Neural cell (in vitro differentiated cells): ENCODE data around the gene TMEM238L. TPM values are rescaled to one million over a fixed set of nuclear protein-coding genes. Genes with fewer than 3 reads are reported as not detected.

Experiments used
- H2AFZ ChIP-seq: fragments of 200-600, 300-800 bp; sonication (generic), shearing (Covaris generic); 2 replicates; pipeline ENCODE4 v1.6.0; 2014; ENCODE audit warnings: low read depth, mild to moderate bottlenecking, antibody characterized with exemption, low read length, moderate library complexity
- H3F3A ChIP-seq: fragments of 200-600 bp; shearing (Covaris generic); 2 replicates; pipeline ENCODE4 v1.6.1; 2016; ENCODE audit warnings: mild to moderate bottlenecking, moderate library complexity, mixed read lengths, antibody characterized with exemption, low read length; ENCODE audit not compliant: insufficient read depth, poor library complexity, severe bottlenecking
- H3K27ac ChIP-seq: fragments of 200-600, 300-800 bp; sonication (generic), shearing (Covaris generic); 2 replicates; pipeline ENCODE4 v1.5.1; 2014; ENCODE audit warnings: mild to moderate bottlenecking, low read length, moderate library complexity
- H3K27me3 ChIP-seq: fragments of 300-800, 200-600 bp; sonication (generic), shearing (Covaris generic); 2 replicates; pipeline ENCODE4 v1.6.0; 2014; ENCODE audit warnings: mild to moderate bottlenecking, low read depth, low read length, moderate library complexity; ENCODE audit not compliant: insufficient read depth
- H3K36me3 ChIP-seq: fragments of 300-800, 200-600 bp; sonication (generic), shearing (Covaris generic); 2 replicates; pipeline ENCODE4 v1.5.1; 2014; ENCODE audit warnings: mild to moderate bottlenecking, antibody characterized with exemption, low read length, moderate library complexity; ENCODE audit not compliant: insufficient read depth
- H3K4me2 ChIP-seq: fragments of 300-800, 200-600 bp; sonication (generic), shearing (Covaris generic); 2 replicates; pipeline ENCODE4 v1.6.0; 2014; ENCODE audit warnings: mild to moderate bottlenecking, low read length
- H3K4me3 ChIP-seq: fragments of 300-800, 200-600 bp; sonication (generic), shearing (Covaris generic); 2 replicates; pipeline ENCODE4 v1.5.1; 2014; ENCODE audit warnings: mild to moderate bottlenecking, low read length, moderate library complexity
- H3K79me2 ChIP-seq: fragments of 200-600 bp; shearing (Covaris generic); replicated peaks from 2 replicates; pipeline ENCODE4 v1.6.0; 2014; ENCODE audit warnings: mild to moderate bottlenecking, low read length, moderate library complexity; ENCODE audit not compliant: insufficient read depth
- H3K9ac ChIP-seq: fragments of 300-800, 200-600 bp; sonication (generic), shearing (Covaris generic); 2 replicates; pipeline ENCODE4 v1.6.1; 2016; ENCODE audit warnings: mild to moderate bottlenecking, low read length, mixed read lengths
- H3K9me2 ChIP-seq: fragments of 200-600 bp; shearing (Covaris generic); 2 replicates; pipeline ENCODE4 v1.6.1; 2016; ENCODE audit warnings: mild to moderate bottlenecking, low read length, mixed read lengths; ENCODE audit not compliant: insufficient read depth
- H3K9me3 ChIP-seq: fragments of 200-600, 300-800 bp; sonication (generic), shearing (Covaris generic); 2 replicates; pipeline ENCODE4 v1.6.1; 2016; ENCODE audit warnings: mild to moderate bottlenecking, mixed run types, low read length, moderate library complexity, mixed read lengths
- H4K20me1 ChIP-seq: fragments of 200-600 bp; shearing (Covaris generic); 2 replicates; pipeline ENCODE4 v1.6.1; 2016; ENCODE audit warnings: mild to moderate bottlenecking, mixed run types; ENCODE audit not compliant: insufficient read depth
- EP300 ChIP-seq: fragments of 450-650 bp; conservative IDR thresholded peaks from 2 replicates; pipeline ENCODE4 v1.6.1; 2014; ENCODE audit warnings: antibody characterized with exemption, mild to moderate bottlenecking, moderate library complexity; ENCODE audit not compliant: poor library complexity, severe bottlenecking
- EZH2 ChIP-seq: fragments of 200-600, 300-800 bp; shearing (Covaris generic), sonication (generic); IDR thresholded peaks from 2 replicates; pipeline ENCODE4 v1.6.1; 2014; ENCODE audit warnings: antibody characterized with exemption, low read length, borderline replicate concordance, mild to moderate bottlenecking; ENCODE audit not compliant: insufficient read depth, poor library complexity, severe bottlenecking
- MXI1 ChIP-seq: fragments of 450-650 bp; conservative IDR thresholded peaks from 2 replicates; pipeline ENCODE4 v1.6.1; 2014; ENCODE audit warnings: antibody characterized with exemption, mild to moderate bottlenecking; ENCODE audit not compliant: poor library complexity, severe bottlenecking
- POLR2AphosphoS5 ChIP-seq: IDR thresholded peaks from 2 replicates; pipeline ENCODE4 v1.6.1; 2012
- RAD21 ChIP-seq: fragments of 450-650 bp; conservative IDR thresholded peaks from 2 replicates; pipeline ENCODE4 v1.6.1; 2014; ENCODE audit warnings: antibody characterized with exemption, mild to moderate bottlenecking, moderate library complexity
- SMC3 ChIP-seq: fragments of 450-650 bp; conservative IDR thresholded peaks from 2 replicates; pipeline ENCODE4 v1.6.1; 2014; ENCODE audit warnings: antibody characterized with exemption, mild to moderate bottlenecking, moderate library complexity; ENCODE audit not compliant: poor library complexity
- TAF1 ChIP-seq: IDR thresholded peaks from 2 replicates; pipeline ENCODE4 v1.6.1; 2012; ENCODE audit warnings: low read depth
- polyA plus RNA-seq: library from polyadenylated mRNA; depleted of rRNA; stranded (reverse); fragments of >200 nt; gene quantifications from 2 replicates; pipeline ENCODE4 v1.2.3, GENCODE V29; 2014
- TF ChIP-seq, protein P1 (sequence below): fragments of 450-650 bp; IDR thresholded peaks from 2 replicates; pipeline ENCODE4 v1.5.1; 2014; ENCODE audit warnings: antibody characterized with exemption, mild to moderate bottlenecking, moderate library complexity; ENCODE audit not compliant: poor library complexity, severe bottlenecking
- TF ChIP-seq, protein P2 (sequence below): IDR thresholded peaks from 2 replicates; pipeline ENCODE4 v1.6.1; 2012; ENCODE audit warnings: borderline replicate concordance

Gene TMEM238L
- polyA plus RNA-seq, 1 donor from 2014 or later: not detected

GRCh38 chr17:10754109-10754508 lies 49.8 kb downstream of the TMEM238L start:
- no peaks in the 10 kb centered on the region for H3K9me3 ChIP-seq
- no peaks in the 10 kb centered on the region for H3K27me3 ChIP-seq
- no peak overlapping the region for H2AFZ ChIP-seq
- H3K4me2 ChIP-seq: no peak overlapping the region
- no peak overlapping the region for H3K27ac ChIP-seq
- no peak overlapping the region for H3K9ac ChIP-seq
- no peaks in the 10 kb centered on the region for H4K20me1 ChIP-seq
- no peaks in the 10 kb centered on the region for H3K79me2 ChIP-seq
- TF ChIP-seq RAD21: no peak
- TF ChIP-seq, protein P1, sequence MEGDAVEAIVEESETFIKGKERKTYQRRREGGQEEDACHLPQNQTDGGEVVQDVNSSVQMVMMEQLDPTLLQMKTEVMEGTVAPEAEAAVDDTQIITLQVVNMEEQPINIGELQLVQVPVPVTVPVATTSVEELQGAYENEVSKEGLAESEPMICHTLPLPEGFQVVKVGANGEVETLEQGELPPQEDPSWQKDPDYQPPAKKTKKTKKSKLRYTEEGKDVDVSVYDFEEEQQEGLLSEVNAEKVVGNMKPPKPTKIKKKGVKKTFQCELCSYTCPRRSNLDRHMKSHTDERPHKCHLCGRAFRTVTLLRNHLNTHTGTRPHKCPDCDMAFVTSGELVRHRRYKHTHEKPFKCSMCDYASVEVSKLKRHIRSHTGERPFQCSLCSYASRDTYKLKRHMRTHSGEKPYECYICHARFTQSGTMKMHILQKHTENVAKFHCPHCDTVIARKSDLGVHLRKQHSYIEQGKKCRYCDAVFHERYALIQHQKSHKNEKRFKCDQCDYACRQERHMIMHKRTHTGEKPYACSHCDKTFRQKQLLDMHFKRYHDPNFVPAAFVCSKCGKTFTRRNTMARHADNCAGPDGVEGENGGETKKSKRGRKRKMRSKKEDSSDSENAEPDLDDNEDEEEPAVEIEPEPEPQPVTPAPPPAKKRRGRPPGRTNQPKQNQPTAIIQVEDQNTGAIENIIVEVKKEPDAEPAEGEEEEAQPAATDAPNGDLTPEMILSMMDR: no peak
- TF ChIP-seq POLR2AphosphoS5: no peak
- TF ChIP-seq SMC3: no peak
- TF ChIP-seq TAF1: no peak
- TF ChIP-seq MXI1: no peak
- no peak for TF ChIP-seq EZH2
- TF ChIP-seq, protein P2, sequence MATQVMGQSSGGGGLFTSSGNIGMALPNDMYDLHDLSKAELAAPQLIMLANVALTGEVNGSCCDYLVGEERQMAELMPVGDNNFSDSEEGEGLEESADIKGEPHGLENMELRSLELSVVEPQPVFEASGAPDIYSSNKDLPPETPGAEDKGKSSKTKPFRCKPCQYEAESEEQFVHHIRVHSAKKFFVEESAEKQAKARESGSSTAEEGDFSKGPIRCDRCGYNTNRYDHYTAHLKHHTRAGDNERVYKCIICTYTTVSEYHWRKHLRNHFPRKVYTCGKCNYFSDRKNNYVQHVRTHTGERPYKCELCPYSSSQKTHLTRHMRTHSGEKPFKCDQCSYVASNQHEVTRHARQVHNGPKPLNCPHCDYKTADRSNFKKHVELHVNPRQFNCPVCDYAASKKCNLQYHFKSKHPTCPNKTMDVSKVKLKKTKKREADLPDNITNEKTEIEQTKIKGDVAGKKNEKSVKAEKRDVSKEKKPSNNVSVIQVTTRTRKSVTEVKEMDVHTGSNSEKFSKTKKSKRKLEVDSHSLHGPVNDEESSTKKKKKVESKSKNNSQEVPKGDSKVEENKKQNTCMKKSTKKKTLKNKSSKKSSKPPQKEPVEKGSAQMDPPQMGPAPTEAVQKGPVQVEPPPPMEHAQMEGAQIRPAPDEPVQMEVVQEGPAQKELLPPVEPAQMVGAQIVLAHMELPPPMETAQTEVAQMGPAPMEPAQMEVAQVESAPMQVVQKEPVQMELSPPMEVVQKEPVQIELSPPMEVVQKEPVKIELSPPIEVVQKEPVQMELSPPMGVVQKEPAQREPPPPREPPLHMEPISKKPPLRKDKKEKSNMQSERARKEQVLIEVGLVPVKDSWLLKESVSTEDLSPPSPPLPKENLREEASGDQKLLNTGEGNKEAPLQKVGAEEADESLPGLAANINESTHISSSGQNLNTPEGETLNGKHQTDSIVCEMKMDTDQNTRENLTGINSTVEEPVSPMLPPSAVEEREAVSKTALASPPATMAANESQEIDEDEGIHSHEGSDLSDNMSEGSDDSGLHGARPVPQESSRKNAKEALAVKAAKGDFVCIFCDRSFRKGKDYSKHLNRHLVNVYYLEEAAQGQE: no peak
- no peak for TF ChIP-seq EP300
- no peak overlapping the region for H3K4me3 ChIP-seq
- no peaks in the 10 kb centered on the region for H3K9me2 ChIP-seq
- no peaks in the 10 kb centered on the region for H3K36me3 ChIP-seq
- H3F3A ChIP-seq: peaks cover 4% of the 10 kb centered on the region

- Histone ChIP-seq H2AFZ (no peak overlapping the region), H3K4me2 (no peak overlapping the region), H3F3A (peaks cover 4% of the 10 kb centered on the region), H3K9ac (no peak overlapping the region), H3K79me2 (no peaks in the 10 kb centered on the region), H3K27me3 (no peaks in the 10 kb centered on the region), H3K27ac (no peak overlapping the region), H3K4me3 (no peak overlapping the region), H3K9me3 (no peaks in the 10 kb centered on the region), H4K20me1 (no peaks in the 10 kb centered on the region), H3K9me2 (no peaks in the 10 kb centered on the region), H3K36me3 (no peaks in the 10 kb centered on the region)
- no peak for TF ChIP-seq SMC3
- no peak for TF ChIP-seq EZH2
Observed at GRCh38 chr17:10752696-10753095, 51.2 kb downstream of the TMEM238L start.

GRCh38 chr17:10751563-10751962 lies 52.3 kb downstream of the TMEM238L start:
- Histone ChIP-seq H3K36me3 (no peaks in the 10 kb centered on the region), H3K27ac (no peak overlapping the region), H3K9me2 (no peaks in the 10 kb centered on the region), H3K9ac (no peak overlapping the region), H3F3A (peaks cover 4% of the 10 kb centered on the region), H3K4me2 (no peak overlapping the region), H4K20me1 (no peaks in the 10 kb centered on the region), H2AFZ (no peak overlapping the region), H3K4me3 (no peak overlapping the region), H3K9me3 (no peaks in the 10 kb centered on the region), H3K79me2 (no peaks in the 10 kb centered on the region), H3K27me3 (no peaks in the 10 kb centered on the region)
- TF ChIP-seq EZH2 (no peak), TAF1 (no peak), POLR2AphosphoS5 (no peak), RAD21 (no peak), SMC3 (no peak)
- TF ChIP-seq, protein P2: no peak
- TF ChIP-seq, protein P1: no peak
